Heart left ventricle (tissue), 13 donors: ENCODE data around the gene CFAP58.

ENCODE experiments used
- CTCF ChIP-seq, 12 donors: fragments of 200-600 bp; sonication (generic) in 4 of 12; IDR thresholded peaks; one replicate each; pipeline versions ENCODE4 v1.5.0 to v1.8.0; 2018 to 2022; ENCODE audit warnings: antibody characterized with exemption in 12 of 12, mild to moderate bottlenecking in 5 of 12
- POLR2A ChIP-seq, 2 donors: fragments of 450-650 bp; IDR thresholded peaks; one replicate each; pipeline ENCODE4 v1.6.1; 2017; ENCODE audit warnings: antibody characterized with exemption in 2 of 2, mild to moderate bottlenecking in 2 of 2, moderate library complexity in 2 of 2
- donor health status: ischemic (EF 13 %, LVEDD 7.1; RV severe dilation, severe dysfunction).
- donor health status: DM: no; HTN: yes; CAD: no.
- donor health status: DM: no; HTN: no; CAD: no.
- donor health status: ischemic (EF 25% LVEDD 6.9; RV normal size, moderate dysfunction).
- donor health status: ischemic (EF 25% LVEDD 5.7; RV mildly dilated, moderate dysfunction).
- donor health status: ischemic (EF 35%, LVEDD 5.7; RV mildly dilated, moderate dysfunction).
- donor health status: nonischemic (EF 11% LVEDD 7.7; RV severe dilation, severe dysfunction).
- donor health status: DM: yes; HTN: yes; CAD: no.
- donor health status: PGD.
- donor health status: ischemic (EF 29% LVEDD 5.4; RV normal size, mild dysfunction).
- donor health status: nonischemic (EF 23%, LVEDD 6.1; RV moderate dilation, normal function).

- TF ChIP-seq CTCF (IDR thresholded peaks at IDR 0.05) (no peak), POLR2A (IDR thresholded peaks at IDR 0.05) (no peak)
These were observed 14.3 kb downstream of the CFAP58 start for GRCh38 chr10:104367904-104368303.
